OCI-LY1 (cell line): ENCODE measurements around the gene CLSTN2.

Experiments
- H2AFZ ChIP-seq: fragments of 200-600 bp; sonication (generic), shearing (Covaris generic); 2 replicates; pipeline ENCODE4 v1.6.0; 2014; ENCODE audit warnings: antibody characterized with exemption, mild to moderate bottlenecking, low read length
- H3F3A ChIP-seq: fragments of 200-600 bp; sonication (generic), shearing (Covaris generic); 2 replicates; pipeline ENCODE4 v1.6.0; 2014; ENCODE audit warnings: mild to moderate bottlenecking, antibody characterized with exemption, low read length, moderate library complexity; ENCODE audit not compliant: insufficient read depth
- H3K27ac ChIP-seq: fragments of 200-600 bp; sonication (generic); 2 replicates; pipeline ENCODE4 v1.5.1; 2014; ENCODE audit warnings: low read length, mixed run types, mild to moderate bottlenecking, low read depth; ENCODE audit not compliant: poor library complexity, severe bottlenecking
- H3K27me3 ChIP-seq: fragments of 200-600 bp; sonication (generic); 2 replicates; pipeline ENCODE4 v1.6.0; 2014; ENCODE audit warnings: antibody characterized with exemption, mild to moderate bottlenecking, low read length, moderate library complexity; ENCODE audit not compliant: insufficient read depth
- H3K36me3 ChIP-seq: fragments of 200-600 bp; sonication (generic); 2 replicates; pipeline ENCODE4 v1.6.1; 2014; ENCODE audit warnings: mild to moderate bottlenecking, antibody characterized with exemption, low read length, moderate library complexity, mixed read lengths; ENCODE audit not compliant: insufficient read depth
- H3K4me1 ChIP-seq: fragments of 200-600 bp; sonication (generic); 2 replicates; pipeline ENCODE4 v1.5.1; 2014; ENCODE audit warnings: mild to moderate bottlenecking, low read length, moderate library complexity; ENCODE audit not compliant: insufficient read depth, severe bottlenecking
- H3K4me2 ChIP-seq: fragments of 200-600 bp; sonication (generic), shearing (Covaris generic); 2 replicates; pipeline ENCODE4 v1.6.1; 2014; ENCODE audit warnings: low read length
- H3K4me3 ChIP-seq: fragments of 200-600 bp; sonication (generic); 2 replicates; pipeline ENCODE4 v1.5.1; 2014; ENCODE audit warnings: low read length, low read depth, mild to moderate bottlenecking, mixed read lengths; ENCODE audit not compliant: poor library complexity, severe bottlenecking
- H3K79me2 ChIP-seq: fragments of 200-600 bp; shearing (Covaris generic); 2 replicates; pipeline ENCODE4 v1.6.1; 2016; ENCODE audit warnings: mixed run types, low read length, mixed read lengths; ENCODE audit not compliant: insufficient read depth
- H3K9ac ChIP-seq: fragments of 200-600 bp; sonication (generic), shearing (Covaris generic); 2 replicates; pipeline ENCODE4 v1.6.1; 2014; ENCODE audit warnings: mild to moderate bottlenecking, low read length, mixed read lengths
- H3K9me2 ChIP-seq: fragments of 200-600 bp; sonication (generic), shearing (Covaris generic); 2 replicates; pipeline ENCODE4 v1.6.1; 2014; ENCODE audit warnings: low read depth, mild to moderate bottlenecking, low read length, mixed read lengths
- H3K9me3 ChIP-seq: fragments of 200-600 bp; shearing (Covaris generic); 2 replicates; pipeline ENCODE4 v1.6.1; 2014; ENCODE audit warnings: low read length, mixed read lengths
- H4K20me1 ChIP-seq: fragments of 200-600 bp; sonication (generic), shearing (Covaris generic); 2 replicates; pipeline ENCODE4 v1.6.0; 2016; ENCODE audit warnings: mild to moderate bottlenecking, low read length; ENCODE audit not compliant: insufficient read depth
- EZH2 ChIP-seq: fragments of 200-600 bp; sonication (generic), shearing (Covaris generic); IDR thresholded peaks from 2 replicates; pipeline ENCODE4 v1.8.0; 2017; ENCODE audit warnings: borderline replicate concordance, mixed run types, mild to moderate bottlenecking, antibody characterized with exemption, low read length, moderate library complexity, mixed read lengths
- TF ChIP-seq, protein P1 (sequence below): fragments of 200-600 bp; sonication (generic), shearing (Covaris generic); IDR thresholded peaks from 2 replicates; pipeline ENCODE4 v1.5.1; 2017; ENCODE audit warnings: mild to moderate bottlenecking, antibody characterized with exemption, low read length, moderate library complexity, mixed read lengths

Gene CLSTN2

DNA sequence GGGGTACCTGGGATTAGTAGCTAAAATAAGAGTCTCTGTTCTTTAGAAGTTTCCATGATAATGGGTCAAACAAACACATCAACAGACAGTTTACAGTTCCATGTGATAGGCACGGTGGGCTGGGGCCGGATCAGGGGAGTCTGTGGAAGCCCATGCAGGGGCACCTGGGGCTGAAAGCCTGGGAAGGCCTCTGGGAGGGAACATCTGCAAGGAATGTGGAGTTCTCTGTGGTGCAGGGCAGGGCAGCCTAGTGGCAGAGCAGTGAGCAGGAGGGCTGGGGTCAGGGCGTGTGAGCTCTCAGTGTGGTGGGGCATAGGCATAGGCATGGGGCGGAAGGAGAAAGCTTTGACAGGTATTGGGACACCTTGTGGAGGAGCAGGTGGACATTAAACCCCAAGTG is 535.2 kb downstream of the CLSTN2 start:
- Histone ChIP-seq H3K9me3 (no peaks in the 10 kb centered on the region), H3K4me1 (no peaks in the 10 kb centered on the region), H3K4me3 (no peak overlapping the region), H3K9me2 (no peaks in the 10 kb centered on the region), H3K36me3 (no peaks in the 10 kb centered on the region), H3K79me2 (no peaks in the 10 kb centered on the region), H2AFZ (no peak overlapping the region), H3F3A (no peaks in the 10 kb centered on the region), H3K27ac (no peak overlapping the region), H3K9ac (no peak overlapping the region), H4K20me1 (no peaks in the 10 kb centered on the region), H3K4me2 (no peak overlapping the region), H3K27me3 (no peaks in the 10 kb centered on the region; the same call in 1 of the 2 replicates)
- TF ChIP-seq, protein P1, sequence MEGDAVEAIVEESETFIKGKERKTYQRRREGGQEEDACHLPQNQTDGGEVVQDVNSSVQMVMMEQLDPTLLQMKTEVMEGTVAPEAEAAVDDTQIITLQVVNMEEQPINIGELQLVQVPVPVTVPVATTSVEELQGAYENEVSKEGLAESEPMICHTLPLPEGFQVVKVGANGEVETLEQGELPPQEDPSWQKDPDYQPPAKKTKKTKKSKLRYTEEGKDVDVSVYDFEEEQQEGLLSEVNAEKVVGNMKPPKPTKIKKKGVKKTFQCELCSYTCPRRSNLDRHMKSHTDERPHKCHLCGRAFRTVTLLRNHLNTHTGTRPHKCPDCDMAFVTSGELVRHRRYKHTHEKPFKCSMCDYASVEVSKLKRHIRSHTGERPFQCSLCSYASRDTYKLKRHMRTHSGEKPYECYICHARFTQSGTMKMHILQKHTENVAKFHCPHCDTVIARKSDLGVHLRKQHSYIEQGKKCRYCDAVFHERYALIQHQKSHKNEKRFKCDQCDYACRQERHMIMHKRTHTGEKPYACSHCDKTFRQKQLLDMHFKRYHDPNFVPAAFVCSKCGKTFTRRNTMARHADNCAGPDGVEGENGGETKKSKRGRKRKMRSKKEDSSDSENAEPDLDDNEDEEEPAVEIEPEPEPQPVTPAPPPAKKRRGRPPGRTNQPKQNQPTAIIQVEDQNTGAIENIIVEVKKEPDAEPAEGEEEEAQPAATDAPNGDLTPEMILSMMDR: no peak
- TF ChIP-seq EZH2: no peak

DNA sequence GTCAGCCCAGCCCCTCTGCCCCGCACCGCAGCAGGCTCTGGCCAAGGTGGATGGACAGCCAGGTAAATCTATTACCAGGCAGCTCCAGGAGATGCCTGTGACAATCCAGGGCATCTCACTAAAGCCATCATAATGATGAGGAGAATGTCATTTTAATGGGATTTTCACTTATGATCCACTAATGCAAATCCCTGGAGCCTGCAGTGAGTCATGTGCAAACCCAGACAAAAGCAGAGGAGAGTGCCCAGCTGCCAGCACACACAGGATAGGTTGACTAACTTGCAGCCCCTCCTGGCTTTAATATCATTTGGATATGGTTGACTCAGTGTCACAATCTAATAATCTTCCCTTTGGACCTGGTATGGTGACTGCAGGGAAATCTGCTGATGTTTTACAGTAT is 536.0 kb downstream of the CLSTN2 start:
- Histone ChIP-seq H3K4me1 (no peaks in the 10 kb centered on the region), H2AFZ (no peak overlapping the region), H3K27ac (no peak overlapping the region), H3K4me3 (no peak overlapping the region), H3K36me3 (no peaks in the 10 kb centered on the region), H3K9ac (no peak overlapping the region), H3K27me3 (no peaks in the 10 kb centered on the region; the same call in 1 of the 2 replicates), H3K79me2 (no peaks in the 10 kb centered on the region), H3K9me3 (no peaks in the 10 kb centered on the region), H4K20me1 (no peaks in the 10 kb centered on the region), H3K9me2 (no peaks in the 10 kb centered on the region), H3K4me2 (no peak overlapping the region), H3F3A (no peaks in the 10 kb centered on the region)
- TF ChIP-seq, protein P1: no peak
- no peak for TF ChIP-seq EZH2

DNA sequence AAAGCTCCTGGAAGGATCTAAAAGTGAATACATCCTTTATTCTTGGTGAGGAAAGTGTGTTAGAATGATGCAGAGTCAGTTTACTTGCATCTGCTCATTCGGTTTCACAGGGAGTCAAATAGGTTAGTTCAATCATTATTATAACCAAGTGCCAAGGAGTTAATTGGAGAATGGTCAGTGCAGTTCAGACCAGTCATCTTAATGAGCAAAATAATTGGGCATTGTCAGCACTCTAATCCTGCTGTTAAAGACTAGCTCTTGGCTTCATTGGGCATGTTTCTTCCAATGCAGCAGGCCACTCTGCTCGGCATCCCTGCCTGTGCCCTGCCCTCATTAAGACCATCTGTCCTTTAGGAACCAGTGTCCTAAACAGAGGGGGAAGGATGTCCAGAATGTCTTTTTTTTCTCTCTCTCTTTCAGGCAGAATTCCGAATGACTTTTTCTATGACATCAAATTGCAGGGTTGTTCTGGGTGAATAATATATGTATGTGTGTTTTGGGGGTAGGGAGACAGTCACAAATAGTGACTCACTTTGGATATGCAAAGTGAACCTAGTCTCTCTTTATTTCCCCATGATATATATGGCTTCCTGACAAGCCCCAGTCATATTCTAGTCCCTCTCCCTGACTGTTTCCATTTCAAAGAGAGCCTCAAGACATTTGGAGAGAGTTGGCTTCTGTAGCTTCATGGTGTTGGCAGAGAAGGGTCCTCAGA is 537.5 kb downstream of the CLSTN2 start:
- no peaks in the 10 kb centered on the region for H3K9me3 ChIP-seq
- no peaks in the 10 kb centered on the region for H4K20me1 ChIP-seq
- TF ChIP-seq EZH2: no peak
- TF ChIP-seq, protein P1: no peak

More for the DNA sequence above, 537.5 kb downstream of the CLSTN2 start:
- no peaks in the 10 kb centered on the region for H3K9me2 ChIP-seq
- no peak overlapping the region for H2AFZ ChIP-seq
- H3K4me1 ChIP-seq: no peaks in the 10 kb centered on the region
- H3K79me2 ChIP-seq: no peaks in the 10 kb centered on the region
- no peaks in the 10 kb centered on the region for H3F3A ChIP-seq
- no peak overlapping the region for H3K4me2 ChIP-seq
- H3K9ac ChIP-seq: no peak overlapping the region
- H3K4me3 ChIP-seq: no peak overlapping the region
- H3K36me3 ChIP-seq: no peaks in the 10 kb centered on the region
- H3K27me3 ChIP-seq: no peaks in the 10 kb centered on the region; the same call in 1 of the 2 replicates
- no peak overlapping the region for H3K27ac ChIP-seq
